ENCODE measurements around the gene SKAP1. TPM values are rescaled to one million over a fixed set of nuclear protein-coding genes. Genes with fewer than 3 reads are reported as not detected.
"Not testable (repeated sequence)": the region's sequence is repeated elsewhere in the genome, so short reads cannot be mapped to it uniquely, and the experiment has no call there.

SKAP1 gene
- total RNA-seq, 1 donor from 2014 or later, result 25.3 TPM

GRCh38 chr17:48375356-48375755, 54.7 kb downstream of the SKAP1 start:
- H3K27me3 Mint-ChIP-seq, result no peaks in the 10 kb centered on the region
- intact Hi-C loops (cut with micrococcal nuclease), result loop anchor here (2.0 kb wide), 1 partner anchor 23 kb away; no protein-coding TSS in a partner anchor
- no peak overlapping the region for H3K4me3 Mint-ChIP-seq
- POLR2A ChIA-PET, result no interaction called here
- DNase-seq (no peak), ATAC-seq (ENCODE audit: low read depth) (no peak)
- TF ChIP-seq CTCF (IDR thresholded peaks at IDR 0.05), result no peak
- CTCF ChIA-PET, result interaction anchor here (0.6 to 1.4 kb wide), 4 partner anchors 17 to 42 kb away, joined by 3 to 5 read pairs (median 4); no protein-coding TSS in a partner anchor
- H3K4me1 Mint-ChIP-seq, result peaks cover 23% of the 10 kb centered on the region
- H3K9me3 Mint-ChIP-seq, result no peaks in the 10 kb centered on the region
- H3K27ac Mint-ChIP-seq, result no peak overlapping the region
- H3K36me3 Mint-ChIP-seq (ENCODE audit: low read depth), result peaks cover 3% of the 10 kb centered on the region

DNA sequence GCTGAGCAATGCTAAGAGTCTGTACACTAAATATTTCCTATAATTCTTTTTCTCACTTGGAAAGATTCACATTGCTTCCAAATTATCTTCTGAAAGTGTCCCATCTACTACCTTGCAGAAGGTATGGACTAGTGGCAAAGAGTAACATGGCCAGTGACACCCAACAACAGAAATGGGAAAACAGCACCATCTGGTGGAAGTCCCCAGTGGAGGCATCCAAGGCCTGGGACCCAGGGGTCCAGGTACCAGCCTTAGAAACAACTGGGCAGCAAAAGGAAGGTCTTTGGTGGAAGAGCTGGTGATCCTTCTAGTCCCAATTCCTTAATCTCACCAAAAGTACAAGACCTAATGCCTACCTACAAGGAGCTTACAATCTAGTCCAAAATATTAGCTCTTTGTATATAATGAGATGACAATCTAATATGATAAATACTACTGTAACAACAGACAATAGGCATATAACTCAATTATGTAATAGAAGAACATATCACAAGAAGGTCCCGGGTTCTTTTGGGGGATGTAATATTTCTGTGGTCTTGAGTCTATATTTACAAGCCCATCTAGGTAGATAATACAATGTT, 55.3 kb downstream of the SKAP1 start:
- CTCF ChIA-PET, result interaction anchor here (0.6 to 1.4 kb wide), 4 partner anchors 17 to 41 kb away, joined by 3 to 5 read pairs (median 4); no protein-coding TSS in a partner anchor
- DNase-seq (no peak), ATAC-seq (ENCODE audit: low read depth) (peak; percentile 51)
- intact Hi-C loops (cut with micrococcal nuclease), result loop anchor here (1.0 to 5.0 kb wide), 3 partner anchors 22 to 349 kb away; no protein-coding TSS in a partner anchor
- no peaks in the 10 kb centered on the region for H3K27me3 Mint-ChIP-seq
- TF ChIP-seq CTCF (IDR thresholded peaks at IDR 0.05), result no peak
- H3K4me3 Mint-ChIP-seq, result no peak overlapping the region
- no peaks in the 10 kb centered on the region for H3K36me3 Mint-ChIP-seq (ENCODE audit: low read depth)
- H3K27ac Mint-ChIP-seq, result peak overlapping the region; percentile 80
- H3K4me1 Mint-ChIP-seq, result peaks cover 23% of the 10 kb centered on the region
- H3K9me3 Mint-ChIP-seq, result no peaks in the 10 kb centered on the region
- POLR2A ChIA-PET, result no interaction called here

- intact Hi-C loops (cut with micrococcal nuclease), result loop anchor here (1.0 to 5.0 kb wide), 3 partner anchors 21 to 349 kb away; no protein-coding TSS in a partner anchor
- DNase-seq, result no peak
- peak overlapping the region; percentile 80 for H3K27ac Mint-ChIP-seq
- ChIA-PET CTCF (interaction anchor here (1.4 to 2.6 kb wide), 3 partner anchors 39 to 83 kb away, joined by 4 to 10 read pairs (median 5); no protein-coding TSS in a partner anchor), POLR2A (interaction anchor here (0.6 to 1.6 kb wide), 3 partner anchors 15 to 390 kb away, joined by 3 to 4 read pairs (median 4); no protein-coding TSS in a partner anchor)
- peak overlapping the region; percentile 55 for H3K4me3 Mint-ChIP-seq
- H3K27me3 Mint-ChIP-seq, result no peaks in the 10 kb centered on the region
- H3K4me1 Mint-ChIP-seq, result peaks cover 23% of the 10 kb centered on the region
- H3K9me3 Mint-ChIP-seq, result no peaks in the 10 kb centered on the region
- no peak for TF ChIP-seq CTCF (IDR thresholded peaks at IDR 0.05)
- ATAC-seq (ENCODE audit: low read depth), result peak; percentile 77
- no peaks in the 10 kb centered on the region for H3K36me3 Mint-ChIP-seq (ENCODE audit: low read depth)
These were observed 56.1 kb downstream of the SKAP1 start for GRCh38 chr17:48373883-48374282.

DNA sequence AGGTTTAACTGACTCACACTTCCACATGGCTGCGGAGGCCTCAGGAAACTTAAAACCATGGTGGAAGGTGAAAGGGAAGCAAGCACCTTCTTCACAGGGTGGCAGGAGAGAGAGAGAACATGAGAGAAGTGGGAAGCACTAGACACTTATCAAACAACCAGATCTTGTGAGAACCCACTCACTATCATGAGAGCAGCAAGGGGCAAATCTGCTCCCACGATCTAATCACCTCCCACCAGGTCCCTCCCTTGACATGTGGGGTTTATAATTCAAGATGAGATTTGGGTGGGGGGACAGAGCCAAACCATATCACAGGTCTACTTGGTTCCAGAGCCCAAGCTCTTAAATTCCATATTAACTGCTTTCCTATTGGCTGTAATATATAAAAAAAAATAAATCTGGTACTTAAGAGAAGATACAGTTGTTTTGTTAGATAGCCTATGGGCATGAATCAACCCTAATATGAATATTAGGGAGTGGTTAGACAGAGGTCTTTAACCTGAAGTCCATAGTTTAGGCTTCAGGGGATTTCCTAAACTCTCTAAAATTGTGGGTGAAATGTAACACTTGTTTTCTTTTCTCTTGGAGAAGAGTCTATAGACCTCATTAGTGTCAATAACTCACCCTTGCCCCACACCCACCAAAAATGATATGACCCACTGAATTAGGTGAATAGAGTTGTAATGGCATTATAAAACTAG, 56.7 kb downstream of the SKAP1 start:
- CTCF ChIA-PET, result interaction anchor here (0.9 to 2.6 kb wide), 3 partner anchors 36 to 84 kb away, joined by 3 to 10 read pairs (median 4); no protein-coding TSS in a partner anchor
- intact Hi-C loops (cut with micrococcal nuclease), result loop anchor here (5.0 kb wide), 1 partner anchor 39 kb away; no protein-coding TSS in a partner anchor
- ATAC-seq (ENCODE audit: low read depth), result peak; percentile 25
- Mint-ChIP-seq H3K27ac (peak overlapping the region; percentile 80), H3K4me3 (no peak overlapping the region), H3K4me1 (peaks cover 23% of the 10 kb centered on the region), H3K36me3 (ENCODE audit: low read depth) (no peaks in the 10 kb centered on the region), H3K9me3 (no peaks in the 10 kb centered on the region), H3K27me3 (no peaks in the 10 kb centered on the region)
- POLR2A ChIA-PET, result interaction anchor here (0.6 to 1.6 kb wide), 4 partner anchors 15 to 389 kb away, joined by 3 to 4 read pairs (median 4); no protein-coding TSS in a partner anchor
- TF ChIP-seq CTCF (IDR thresholded peaks at IDR 0.05), result no peak
- DNase-seq, result no peak

GRCh38 chr17:48368967-48369366, 61.0 kb downstream of the SKAP1 start:
- CTCF ChIA-PET; H3K4me3 Mint-ChIP-seq; H3K27ac Mint-ChIP-seq; H3K9me3 Mint-ChIP-seq; ATAC-seq (ENCODE audit: low read depth); H3K27me3 Mint-ChIP-seq; intact Hi-C loops (cut with micrococcal nuclease); DNase-seq; POLR2A ChIA-PET: not testable (repeated sequence)
- H3K36me3 Mint-ChIP-seq (ENCODE audit: low read depth), result peaks cover 11% of the 10 kb centered on the region
- peaks cover 15% of the 10 kb centered on the region for H3K4me1 Mint-ChIP-seq
